ENCODE measurements around the gene GJC1.

DNA sequence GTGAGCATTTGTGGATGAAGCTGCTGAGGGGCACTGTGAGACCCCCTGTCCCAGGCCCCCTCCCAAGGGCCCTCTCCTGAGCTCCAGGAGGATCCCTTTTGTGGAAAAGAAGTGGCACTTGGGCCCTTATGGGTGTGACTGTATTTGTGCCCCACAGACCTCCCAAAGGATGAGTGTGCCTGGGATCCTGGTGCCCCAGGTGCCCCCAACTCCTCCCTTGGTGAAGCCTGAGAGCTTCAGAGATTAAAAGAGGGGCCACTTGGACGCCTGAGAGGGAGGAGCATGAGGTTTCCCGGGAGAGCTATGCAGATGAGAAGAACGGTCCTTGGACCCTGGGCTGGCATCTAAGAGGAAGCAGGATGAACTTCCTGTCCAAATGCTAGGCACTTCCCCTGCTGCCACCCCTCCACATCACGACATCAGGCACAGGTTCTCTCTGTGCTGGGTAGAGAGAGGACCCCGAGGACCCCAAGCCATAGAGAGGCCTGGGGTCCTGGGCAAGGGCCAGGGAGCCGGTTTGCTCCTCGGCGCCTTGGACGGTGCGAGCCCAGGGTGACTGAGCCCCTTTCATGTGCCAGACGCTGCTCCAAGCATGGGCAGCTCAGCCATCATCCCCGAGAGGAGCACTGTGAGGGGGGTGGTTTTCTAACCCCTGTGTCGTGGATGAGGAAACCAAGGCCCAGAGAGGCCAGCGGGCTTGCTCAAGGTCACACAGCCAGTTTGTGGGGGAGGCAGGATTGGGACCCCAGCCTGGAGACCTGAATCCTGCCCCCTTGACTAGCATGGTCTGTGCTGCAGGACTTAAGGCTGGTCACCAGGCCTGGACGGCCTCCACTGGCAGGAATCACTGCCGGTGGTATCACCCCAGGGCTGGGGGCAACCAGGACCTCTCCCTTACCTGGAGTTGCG, 76.9 kb downstream of the GJC1 start:
- TF ChIP-seq CTCF (IDR thresholded peaks at IDR 0.05) (no peak), POLR2AphosphoS5 (IDR thresholded peaks at IDR 0.05) (no peak), POLR2A (IDR thresholded peaks at IDR 0.05) (no peak)

All from breast epithelium (tissue), 3 donors.